PFSK-1 (cell line): ENCODE results near the gene GPC3.

ENCODE experiments used
- FOXP2 ChIP-seq: optimal IDR thresholded peaks from 2 replicates; pipeline ENCODE3; 2011; ENCODE audit warnings: borderline replicate concordance, control low read depth, inconsistent platforms; ENCODE audit not compliant: insufficient read depth; ENCODE audit errors: extremely low read length, extremely low read depth
- POLR2AphosphoS5 ChIP-seq: IDR thresholded peaks from 2 replicates; pipeline ENCODE4 v1.6.1; 2012; ENCODE audit warnings: low read depth, mild to moderate bottlenecking, control low read depth, low read length, moderate library complexity
- SIN3A ChIP-seq: IDR thresholded peaks from 2 replicates; pipeline ENCODE4 v1.6.1; 2012; ENCODE audit warnings: mild to moderate bottlenecking, low read length, moderate library complexity, borderline replicate concordance; ENCODE audit not compliant: insufficient read depth
- TAF1 ChIP-seq: IDR thresholded peaks from 2 replicates; pipeline ENCODE4 v1.6.1; 2012; ENCODE audit warnings: low read length, control low read depth, borderline replicate concordance; ENCODE audit not compliant: insufficient read depth
- TF ChIP-seq, protein P1 (sequence below), 2 experiments: IDR thresholded peaks; 2 replicates each; pipeline versions ENCODE4 v1.6.1 to v1.8.0; 2011 to 2012; ENCODE audit warnings: low read depth in 2 of 2, low read length in 2 of 2, control low read depth in 1 of 2, inconsistent platforms in 1 of 2, mild to moderate bottlenecking in 1 of 2, moderate library complexity in 1 of 2; ENCODE audit not compliant: insufficient read depth in 1 of 2

Gene GPC3

GRCh38 chrX:133636009-133636408, 349.4 kb downstream of the GPC3 start:
- TF ChIP-seq, protein P1, sequence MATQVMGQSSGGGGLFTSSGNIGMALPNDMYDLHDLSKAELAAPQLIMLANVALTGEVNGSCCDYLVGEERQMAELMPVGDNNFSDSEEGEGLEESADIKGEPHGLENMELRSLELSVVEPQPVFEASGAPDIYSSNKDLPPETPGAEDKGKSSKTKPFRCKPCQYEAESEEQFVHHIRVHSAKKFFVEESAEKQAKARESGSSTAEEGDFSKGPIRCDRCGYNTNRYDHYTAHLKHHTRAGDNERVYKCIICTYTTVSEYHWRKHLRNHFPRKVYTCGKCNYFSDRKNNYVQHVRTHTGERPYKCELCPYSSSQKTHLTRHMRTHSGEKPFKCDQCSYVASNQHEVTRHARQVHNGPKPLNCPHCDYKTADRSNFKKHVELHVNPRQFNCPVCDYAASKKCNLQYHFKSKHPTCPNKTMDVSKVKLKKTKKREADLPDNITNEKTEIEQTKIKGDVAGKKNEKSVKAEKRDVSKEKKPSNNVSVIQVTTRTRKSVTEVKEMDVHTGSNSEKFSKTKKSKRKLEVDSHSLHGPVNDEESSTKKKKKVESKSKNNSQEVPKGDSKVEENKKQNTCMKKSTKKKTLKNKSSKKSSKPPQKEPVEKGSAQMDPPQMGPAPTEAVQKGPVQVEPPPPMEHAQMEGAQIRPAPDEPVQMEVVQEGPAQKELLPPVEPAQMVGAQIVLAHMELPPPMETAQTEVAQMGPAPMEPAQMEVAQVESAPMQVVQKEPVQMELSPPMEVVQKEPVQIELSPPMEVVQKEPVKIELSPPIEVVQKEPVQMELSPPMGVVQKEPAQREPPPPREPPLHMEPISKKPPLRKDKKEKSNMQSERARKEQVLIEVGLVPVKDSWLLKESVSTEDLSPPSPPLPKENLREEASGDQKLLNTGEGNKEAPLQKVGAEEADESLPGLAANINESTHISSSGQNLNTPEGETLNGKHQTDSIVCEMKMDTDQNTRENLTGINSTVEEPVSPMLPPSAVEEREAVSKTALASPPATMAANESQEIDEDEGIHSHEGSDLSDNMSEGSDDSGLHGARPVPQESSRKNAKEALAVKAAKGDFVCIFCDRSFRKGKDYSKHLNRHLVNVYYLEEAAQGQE (IDR thresholded peaks at IDR 0.05; ENCODE audit: insufficient read depth in 1 of 2, low read depth in 2 of 2, low read length in 2 of 2) = no peak
- TF ChIP-seq POLR2AphosphoS5 (no peak), FOXP2 (no peak), SIN3A (no peak), TAF1 (no peak)

GRCh38 chrX:133634416-133634815, 351.0 kb downstream of the GPC3 start:
- TF ChIP-seq FOXP2 (no peak), SIN3A (no peak), TAF1 (no peak), POLR2AphosphoS5 (no peak)
- TF ChIP-seq, protein P1 (IDR thresholded peaks at IDR 0.05; ENCODE audit: insufficient read depth in 1 of 2, low read depth in 2 of 2, low read length in 2 of 2) = no peak

GRCh38 chrX:133633950-133634349, 351.4 kb downstream of the GPC3 start:
- TF ChIP-seq TAF1 = no peak
- TF ChIP-seq, protein P1 (IDR thresholded peaks at IDR 0.05; ENCODE audit: insufficient read depth in 1 of 2, low read depth in 2 of 2, low read length in 2 of 2) = no peak
- no peak for TF ChIP-seq SIN3A
- TF ChIP-seq FOXP2 = no peak
- no peak for TF ChIP-seq POLR2AphosphoS5

DNA sequence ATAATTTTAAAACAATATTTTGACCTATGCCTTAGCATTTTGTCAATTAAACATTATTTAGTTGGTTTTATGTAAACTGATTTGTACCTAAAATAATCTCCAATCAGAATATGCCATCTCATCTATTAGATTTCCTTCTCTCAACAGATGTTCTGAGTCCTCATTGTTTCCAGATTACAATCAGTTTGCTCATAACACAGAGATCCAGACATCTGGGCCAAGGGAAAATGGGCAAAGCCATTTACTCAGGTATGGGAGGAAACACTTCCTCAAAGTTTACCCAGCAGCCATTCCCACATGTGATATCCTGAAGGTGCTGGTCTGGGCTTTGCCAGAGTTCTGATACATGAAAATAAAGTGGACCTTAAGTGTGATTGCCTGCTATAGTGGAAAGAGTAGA, 352.2 kb downstream of the GPC3 start:
- TF ChIP-seq, protein P1 (IDR thresholded peaks at IDR 0.05; ENCODE audit: insufficient read depth in 1 of 2, low read depth in 2 of 2, low read length in 2 of 2) = no peak
- TF ChIP-seq FOXP2 (no peak), POLR2AphosphoS5 (no peak), SIN3A (no peak), TAF1 (no peak)

- TF ChIP-seq SIN3A (no peak), TAF1 (no peak), POLR2AphosphoS5 (no peak), FOXP2 (no peak)
- TF ChIP-seq, protein P1 (IDR thresholded peaks at IDR 0.05; ENCODE audit: insufficient read depth in 1 of 2, low read depth in 2 of 2, low read length in 2 of 2) = no peak
Observed at GRCh38 chrX:133630362-133630761, 355.0 kb downstream of the GPC3 start.
